Gastroesophageal sphincter (tissue), 4 donors: ENCODE data around the gene PLXNB1. TPM values are rescaled to one million over a fixed set of nuclear protein-coding genes. Genes with fewer than 3 reads are reported as not detected.
A peak's percentile ranks its signal among the peaks of the same experiment; 100 is the strongest.

Experiments
- ATAC-seq: fragments of 150-250 bp; one replicate; pipeline ENCODE4 v1.9.1; 2016; ENCODE audit warnings: mild to moderate bottlenecking, moderate library complexity
- H3K27ac ChIP-seq, 4 donors: fragments of 200-600 bp; sonication (generic) in 3 of 4; 1 replicate in 3 of 4; 2 replicates in 1 of 4; pipeline ENCODE4 v1.5.1; 2016 to 2019
- H3K27me3 ChIP-seq: fragments of 200-600 bp; sonication (generic); one replicate; pipeline ENCODE4 v1.5.1; 2019
- H3K36me3 ChIP-seq, 2 donors: fragments of 200-600 bp; sonication (generic); one replicate each; pipeline ENCODE4 v1.5.1; 2019; ENCODE audit warnings: control low read depth in 1 of 2
- H3K4me1 ChIP-seq, 3 donors: fragments of 200-600 bp; sonication (generic); 1 replicate in 2 of 3; 2 replicates in 1 of 3; pipeline ENCODE4 v1.5.1; 2016 to 2019; ENCODE audit warnings: control low read depth in 2 of 3
- H3K4me3 ChIP-seq, 2 donors: fragments of 200-600 bp; sonication (generic); one replicate each; pipeline ENCODE4 v1.5.1; 2019; ENCODE audit warnings: mild to moderate bottlenecking in 1 of 2, moderate library complexity in 1 of 2
- H3K9me3 ChIP-seq, 3 donors: fragments of 200-600 bp; sonication (generic); one replicate each; pipeline ENCODE4 v1.5.1; 2017 to 2019; ENCODE audit warnings: control low read depth in 2 of 3
- EP300 ChIP-seq: sonication (generic); formaldehyde crosslinking; IDR thresholded peaks from one replicate; pipeline ENCODE4 v1.6.1; 2017; ENCODE audit warnings: antibody characterized with exemption, mild to moderate bottlenecking
- POLR2A ChIP-seq, 2 donors: fragments of 450-650 bp; IDR thresholded peaks; one replicate each; pipeline ENCODE4 v1.6.1; 2017; ENCODE audit warnings: antibody characterized with exemption in 2 of 2, mild to moderate bottlenecking in 2 of 2, moderate library complexity in 1 of 2
- POLR2AphosphoS5 ChIP-seq: sonication (generic); formaldehyde crosslinking; IDR thresholded peaks from one replicate; pipeline ENCODE4 v1.6.1; 2017; ENCODE audit warnings: antibody characterized with exemption
- WGBS, 2 donors: methylation state at CpG; one replicate each; pipeline ENCODE4 v1.1.5; 2018; ENCODE audit warnings: low coverage in 1 of 2; 5-methylcytosine and 5-hydroxymethylcytosine counted together
- total RNA-seq, 4 donors: library from RNA; depleted of rRNA; stranded (reverse); fragments of >200 nt; gene quantifications; one replicate each; pipeline ENCODE4 v1.1.0, GENCODE V29; 2016
- TF ChIP-seq, protein P1 (sequence below), 4 experiments: fragments of 200-600 bp in 2 of 4; fragments of 450-650 bp in 2 of 4; sonication (generic) in 1 of 4; IDR thresholded peaks; one replicate each; pipeline ENCODE4 v1.5.1; 2017 to 2019; ENCODE audit warnings: antibody characterized with exemption in 4 of 4, mild to moderate bottlenecking in 2 of 4, moderate library complexity in 2 of 4

Gene PLXNB1
- total RNA-seq, 4 donors from 2014 or later, result 125 to 186 (median 147) TPM

DNA sequence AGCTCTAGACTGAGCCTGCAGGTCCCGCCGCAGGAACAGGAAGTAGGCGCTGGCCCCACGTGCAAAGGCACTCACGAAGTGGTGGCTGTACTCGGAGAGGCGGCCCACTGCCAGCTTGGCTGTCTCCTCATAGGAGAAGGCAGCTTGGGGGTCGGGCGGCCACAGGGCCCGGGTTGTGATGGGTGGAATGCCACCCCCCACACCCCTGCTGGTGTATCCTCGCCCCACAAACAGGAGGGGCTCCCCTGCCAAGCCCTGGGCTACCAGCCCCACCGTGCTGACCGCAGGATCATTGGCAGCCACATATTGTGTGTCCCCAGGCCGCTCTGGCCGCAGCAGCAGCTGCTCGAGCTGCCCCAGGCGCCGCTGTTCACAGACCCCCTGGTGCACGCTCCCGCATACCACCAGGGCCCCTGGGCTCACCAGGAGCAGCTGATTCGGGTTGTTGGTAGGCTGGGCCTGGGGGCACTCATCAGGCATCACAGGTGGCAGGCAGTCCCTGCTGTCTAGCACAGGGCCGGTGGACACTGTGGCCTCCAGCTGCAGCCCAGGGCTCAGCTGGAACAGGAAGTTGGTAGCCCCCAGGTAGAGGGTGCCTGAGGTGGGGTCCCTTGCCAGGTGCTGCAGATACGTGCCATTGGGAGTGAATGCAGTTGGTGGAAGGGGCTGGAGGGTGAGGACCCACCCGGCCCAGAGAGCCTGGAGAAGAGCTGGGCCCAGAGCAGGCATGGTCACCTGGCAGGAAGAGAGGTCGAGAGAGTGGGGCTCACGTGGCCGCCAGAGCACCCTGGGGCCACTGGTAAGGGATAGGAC, 5.8 kb downstream of the PLXNB1 start:
- 100% methylated on average over 1 of the region's 27 CpGs; no CpG with 5 or more reads in 1 of the 2 donors for WGBS, 2 donors
- no peak for TF ChIP-seq EP300
- TF ChIP-seq POLR2A (IDR thresholded peaks at IDR 0.05), result no peak
- no peak for TF ChIP-seq POLR2AphosphoS5
- TF ChIP-seq, protein P1, sequence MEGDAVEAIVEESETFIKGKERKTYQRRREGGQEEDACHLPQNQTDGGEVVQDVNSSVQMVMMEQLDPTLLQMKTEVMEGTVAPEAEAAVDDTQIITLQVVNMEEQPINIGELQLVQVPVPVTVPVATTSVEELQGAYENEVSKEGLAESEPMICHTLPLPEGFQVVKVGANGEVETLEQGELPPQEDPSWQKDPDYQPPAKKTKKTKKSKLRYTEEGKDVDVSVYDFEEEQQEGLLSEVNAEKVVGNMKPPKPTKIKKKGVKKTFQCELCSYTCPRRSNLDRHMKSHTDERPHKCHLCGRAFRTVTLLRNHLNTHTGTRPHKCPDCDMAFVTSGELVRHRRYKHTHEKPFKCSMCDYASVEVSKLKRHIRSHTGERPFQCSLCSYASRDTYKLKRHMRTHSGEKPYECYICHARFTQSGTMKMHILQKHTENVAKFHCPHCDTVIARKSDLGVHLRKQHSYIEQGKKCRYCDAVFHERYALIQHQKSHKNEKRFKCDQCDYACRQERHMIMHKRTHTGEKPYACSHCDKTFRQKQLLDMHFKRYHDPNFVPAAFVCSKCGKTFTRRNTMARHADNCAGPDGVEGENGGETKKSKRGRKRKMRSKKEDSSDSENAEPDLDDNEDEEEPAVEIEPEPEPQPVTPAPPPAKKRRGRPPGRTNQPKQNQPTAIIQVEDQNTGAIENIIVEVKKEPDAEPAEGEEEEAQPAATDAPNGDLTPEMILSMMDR (IDR thresholded peaks at IDR 0.05), result no peak
- H3K4me1 ChIP-seq, result peaks cover 0 to 84% (median 36%) of the 10 kb centered on the region in 3 donors
- no peaks in the 10 kb centered on the region for H3K9me3 ChIP-seq
- peaks cover 0 to 53% of the 10 kb centered on the region in 2 donors for H3K36me3 ChIP-seq
- no peak for ATAC-seq
- H3K4me3 ChIP-seq, result peak overlapping the region in 1 of 2 donors; percentile 97
- H3K27me3 ChIP-seq, result no peaks in the 10 kb centered on the region
- peak overlapping the region in 3 of 4 donors; percentile 96 to 99 (median 98) for H3K27ac ChIP-seq

DNA sequence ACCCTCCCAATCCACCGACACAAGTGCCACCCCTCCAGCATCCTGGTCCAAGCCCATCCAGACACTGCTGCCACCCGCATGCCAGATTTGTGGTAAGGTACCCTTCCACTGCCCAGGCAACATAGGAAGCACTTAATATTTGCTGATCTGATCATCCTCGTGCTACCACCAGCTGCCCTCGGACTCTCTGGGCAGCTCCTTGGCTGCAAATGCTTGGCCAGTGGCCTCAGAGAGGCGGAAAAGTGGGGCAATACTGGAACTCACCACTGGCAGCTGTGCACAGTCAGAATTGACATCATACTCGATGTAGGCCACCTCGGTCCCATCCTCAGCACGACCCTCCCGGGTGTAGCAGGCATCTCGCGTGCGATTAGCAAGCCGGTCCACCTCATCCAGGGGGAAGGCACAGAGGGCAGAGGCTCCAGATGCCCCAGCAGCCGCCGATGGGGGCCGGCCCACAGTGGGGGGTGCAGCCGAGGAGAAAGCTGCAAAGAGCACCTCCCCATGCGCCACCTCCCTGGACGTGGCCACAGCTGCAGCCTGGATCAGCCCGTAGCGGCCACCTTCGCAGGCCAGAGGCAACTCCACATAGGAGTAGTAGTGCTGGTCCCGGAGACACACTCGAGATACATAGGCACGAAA, 6.5 kb downstream of the PLXNB1 start:
- Histone ChIP-seq H3K27ac (peak overlapping the region in 3 of 4 donors; percentile 96 to 99 (median 98)), H3K9me3 (no peaks in the 10 kb centered on the region), H3K4me3 (no peak overlapping the region), H3K27me3 (no peaks in the 10 kb centered on the region), H3K36me3 (peaks cover 0 to 60% of the 10 kb centered on the region in 2 donors), H3K4me1 (peaks cover 0 to 80% (median 35%) of the 10 kb centered on the region in 3 donors)
- ATAC-seq, result no peak
- no peak for TF ChIP-seq POLR2AphosphoS5
- TF ChIP-seq, protein P1 (IDR thresholded peaks at IDR 0.05), result peak in 1 of 4 experiments; percentile 4
- 80 to 86% methylated on average over 1 to 2 of the region's 25 CpGs for WGBS, 2 donors

DNA sequence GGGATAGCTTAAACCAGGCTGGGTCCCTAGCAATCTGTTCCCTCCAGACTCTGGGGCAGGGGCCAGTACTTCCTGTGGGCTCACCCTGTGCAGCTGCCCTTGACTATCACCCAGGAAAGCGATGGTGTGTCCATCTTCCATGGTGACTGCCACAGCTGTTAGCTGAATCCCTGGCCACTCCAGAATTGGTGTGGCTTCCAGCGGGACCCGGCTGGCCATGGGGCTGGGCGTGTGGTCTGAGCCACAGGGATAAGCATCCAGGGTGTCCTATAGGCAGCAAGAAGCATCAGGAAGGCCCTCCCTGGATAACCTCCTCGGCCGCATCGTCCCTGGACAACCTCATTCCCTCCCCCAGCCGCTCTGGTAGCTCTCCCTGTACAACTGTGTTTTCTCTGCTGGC, 7.2 kb downstream of the PLXNB1 start:
- Histone ChIP-seq H3K36me3 (peaks cover 0 to 67% of the 10 kb centered on the region in 2 donors), H3K27ac (peak overlapping the region in 2 of 4 donors; percentile 98 to 99), H3K9me3 (no peaks in the 10 kb centered on the region), H3K27me3 (no peaks in the 10 kb centered on the region), H3K4me1 (peaks cover 0 to 73% (median 32%) of the 10 kb centered on the region in 3 donors), H3K4me3 (no peak overlapping the region)
- ATAC-seq, result no peak
- no peak for TF ChIP-seq POLR2A (IDR thresholded peaks at IDR 0.05)
- TF ChIP-seq POLR2AphosphoS5, result no peak
- no peak for TF ChIP-seq EP300
- TF ChIP-seq, protein P1 (IDR thresholded peaks at IDR 0.05), result no peak
- WGBS, 2 donors, result 56 to 79% methylated on average over 3 to 4 of the region's 8 CpGs

DNA sequence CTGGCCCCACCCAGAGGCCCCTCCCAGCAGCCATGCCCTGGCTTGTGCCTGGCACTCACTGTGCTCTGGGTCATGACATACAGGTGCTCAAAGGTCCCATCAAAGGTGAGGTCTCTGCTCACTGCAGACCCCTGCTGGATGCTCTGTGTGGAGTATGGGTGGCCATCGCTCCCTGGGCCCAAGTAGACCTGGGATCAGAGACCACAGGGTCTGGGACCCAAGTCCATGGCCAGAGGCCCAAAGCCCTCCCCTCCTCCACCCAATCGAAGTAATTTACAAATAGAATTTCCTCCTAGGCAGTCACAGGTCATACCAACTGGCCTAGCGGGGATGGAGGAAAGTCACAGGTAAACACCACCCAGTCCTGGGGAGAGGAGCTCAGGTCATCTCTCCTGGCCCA, 7.6 kb downstream of the PLXNB1 start:
- no peak overlapping the region for H3K4me3 ChIP-seq
- peaks cover 0 to 71% of the 10 kb centered on the region in 2 donors for H3K36me3 ChIP-seq
- WGBS, 2 donors, result no CpG with 5 or more reads among the region's 3 CpGs
- no peaks in the 10 kb centered on the region for H3K9me3 ChIP-seq
- H3K27ac ChIP-seq, result peak overlapping the region in 1 of 4 donors; percentile 98
- no peak for ATAC-seq
- peaks cover 0 to 69% (median 32%) of the 10 kb centered on the region in 3 donors for H3K4me1 ChIP-seq
- TF ChIP-seq POLR2AphosphoS5, result no peak
- no peak for TF ChIP-seq POLR2A (IDR thresholded peaks at IDR 0.05)
- H3K27me3 ChIP-seq, result no peaks in the 10 kb centered on the region

DNA sequence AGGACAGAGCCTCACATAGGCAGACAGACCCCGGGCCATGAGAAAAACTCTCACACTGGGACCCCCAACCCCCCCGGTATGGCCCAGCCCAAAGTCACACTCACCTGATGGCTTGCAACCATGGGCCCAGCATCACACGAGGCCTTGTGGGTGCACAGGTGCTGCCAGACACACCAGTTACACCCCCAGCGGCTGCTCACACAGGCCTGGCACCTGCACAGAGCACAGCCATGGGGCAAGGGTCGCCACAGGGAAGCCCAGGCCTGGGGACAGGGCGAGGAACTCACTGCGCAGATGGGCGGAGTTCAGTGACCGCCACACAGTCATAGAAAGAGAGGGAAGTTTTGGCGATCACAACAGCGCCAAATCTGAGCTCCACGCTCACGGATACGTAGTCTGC, 9.3 kb downstream of the PLXNB1 start:
- Histone ChIP-seq H3K27me3 (no peaks in the 10 kb centered on the region), H3K27ac (no peak overlapping the region), H3K9me3 (no peaks in the 10 kb centered on the region), H3K36me3 (peaks cover 0 to 88% of the 10 kb centered on the region in 2 donors), H3K4me1 (peaks cover 0 to 54% (median 20%) of the 10 kb centered on the region in 3 donors), H3K4me3 (no peak overlapping the region)
- no peak for ATAC-seq
- WGBS, 2 donors, result 85 to 100% methylated on average over 3 to 7 of the region's 14 CpGs
- TF ChIP-seq POLR2A (IDR thresholded peaks at IDR 0.05) (no peak), POLR2AphosphoS5 (no peak), EP300 (no peak)
- TF ChIP-seq, protein P1 (IDR thresholded peaks at IDR 0.05), result no peak
